D721Med (cell line): ENCODE data around the gene ADAP1.
"Not testable (repeated sequence)": the region's sequence is repeated elsewhere in the genome, so short reads cannot be mapped to it uniquely, and the experiment has no call there.

Source experiments
- DNase-seq: peaks from one replicate; pipeline ENCODE4 v3.0.0; 2011; ENCODE audit warnings: low spot score; ENCODE audit not compliant: insufficient read length
- FAIRE-seq: peaks from 2 replicates; lab custom pipeline; 2011; peaks lifted over from hg19 to GRCh38; lab: Jason Lieb, UNC
- CTCF ChIP-seq: IDR thresholded peaks from 2 replicates; pipeline ENCODE4 v1.5.1; 2012; ENCODE audit warnings: mild to moderate bottlenecking, control low read depth; ENCODE audit not compliant: insufficient read depth; ENCODE audit errors: missing control alignments

The ADAP1 gene

DNA sequence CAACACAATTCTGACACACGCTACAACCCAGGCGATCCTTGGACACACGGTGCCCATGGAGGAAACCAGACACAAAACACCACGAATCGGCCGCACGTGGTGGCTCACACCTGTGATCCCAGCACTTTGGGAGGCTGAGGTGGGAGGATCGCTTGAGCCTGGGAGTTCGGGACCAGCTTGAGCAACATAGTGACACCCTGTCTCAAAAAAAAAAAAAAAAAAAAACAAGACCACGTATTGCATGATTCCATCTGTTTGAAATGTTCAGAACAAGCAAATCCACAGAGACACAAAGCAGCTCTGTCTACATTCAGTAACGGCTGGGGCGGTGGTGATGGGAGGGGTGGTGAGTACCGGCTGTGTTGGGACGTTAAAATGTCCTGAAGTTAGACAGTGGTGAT is 25.2 kb downstream of the ADAP1 start:
- TF ChIP-seq CTCF: no peak
- FAIRE-seq (no peak), DNase-seq (no peak)

DNA sequence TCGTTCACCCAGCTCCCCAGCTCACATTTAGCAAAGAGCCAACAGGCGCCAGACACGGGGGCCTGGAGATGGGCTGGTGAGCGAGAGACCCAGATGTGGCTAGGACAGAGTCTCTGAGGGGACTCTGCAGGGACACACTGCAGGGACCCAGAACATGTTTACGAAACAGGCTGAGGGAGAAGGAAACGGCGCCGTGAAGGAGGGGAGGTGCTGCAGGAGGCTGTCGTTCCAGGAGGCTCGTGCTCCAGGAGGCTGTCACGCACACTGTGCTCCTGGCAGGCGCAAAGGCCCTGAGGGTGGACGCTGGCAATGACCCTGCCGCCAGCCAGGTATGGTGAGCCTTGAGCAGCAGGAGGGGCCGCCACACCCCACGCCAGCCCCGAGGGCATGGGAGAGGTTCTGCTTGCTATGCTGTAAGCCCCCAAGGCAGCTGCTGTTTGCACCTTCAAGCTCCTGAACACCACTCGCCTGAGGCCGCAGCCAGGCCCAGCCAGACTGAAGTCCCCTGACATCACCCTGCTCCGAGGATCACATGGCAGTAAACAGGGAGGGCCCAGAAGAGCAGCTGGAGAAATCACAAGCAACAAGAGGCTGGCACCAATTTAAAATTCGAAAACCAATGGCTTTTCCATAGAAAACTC is 27.3 kb downstream of the ADAP1 start:
- no peak for TF ChIP-seq CTCF
- FAIRE-seq: no peak
- DNase-seq: no peak

DNA sequence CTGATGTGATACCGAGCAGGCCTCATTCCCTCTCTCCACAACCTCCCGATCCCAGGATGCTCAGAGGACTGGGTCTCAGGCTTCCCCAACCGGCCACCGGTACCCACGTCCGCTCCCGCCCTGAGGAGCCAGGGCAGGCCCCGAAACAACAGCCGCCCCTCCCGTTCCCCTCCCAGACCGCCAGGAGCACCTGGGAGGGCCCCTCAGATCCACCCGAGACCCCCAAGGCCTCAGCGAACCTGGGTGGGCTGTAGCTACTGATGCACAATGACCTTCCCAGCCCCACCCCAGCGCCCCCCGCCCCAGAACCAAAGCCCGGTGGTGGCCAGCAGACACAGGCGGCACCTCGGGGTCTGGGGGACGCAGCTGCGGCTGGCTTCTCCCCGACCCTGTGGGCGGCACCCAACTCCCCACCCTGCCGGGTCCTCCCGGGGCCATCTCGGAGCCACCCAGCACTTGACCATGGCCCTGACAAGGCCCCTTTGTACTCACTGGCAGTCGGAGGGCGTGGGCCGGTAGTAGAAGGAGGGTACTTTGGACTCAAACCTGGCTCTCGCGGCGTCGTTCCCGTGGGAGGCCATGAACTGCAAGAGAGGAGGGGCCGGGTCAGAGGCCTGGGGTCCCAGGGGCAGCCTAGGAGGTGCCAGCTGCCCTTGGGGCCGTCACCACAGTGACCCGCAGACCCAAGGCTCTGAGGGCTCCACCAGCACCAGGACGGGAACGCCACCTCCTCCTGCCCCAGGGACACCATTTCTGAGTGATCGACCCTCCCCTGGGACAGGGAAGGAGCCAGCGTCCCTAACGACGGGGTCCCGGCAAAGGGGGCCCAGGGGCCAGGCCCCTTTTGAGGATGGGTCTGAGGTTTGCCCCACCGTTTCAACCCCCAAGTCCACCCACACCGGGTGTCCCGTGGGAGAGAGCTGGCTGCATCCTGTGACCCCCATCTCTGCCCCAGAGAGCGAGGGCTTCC is 28.1 kb downstream of the ADAP1 start:
- DNase-seq (no peak), FAIRE-seq (no peak)
- no peak for TF ChIP-seq CTCF

DNA sequence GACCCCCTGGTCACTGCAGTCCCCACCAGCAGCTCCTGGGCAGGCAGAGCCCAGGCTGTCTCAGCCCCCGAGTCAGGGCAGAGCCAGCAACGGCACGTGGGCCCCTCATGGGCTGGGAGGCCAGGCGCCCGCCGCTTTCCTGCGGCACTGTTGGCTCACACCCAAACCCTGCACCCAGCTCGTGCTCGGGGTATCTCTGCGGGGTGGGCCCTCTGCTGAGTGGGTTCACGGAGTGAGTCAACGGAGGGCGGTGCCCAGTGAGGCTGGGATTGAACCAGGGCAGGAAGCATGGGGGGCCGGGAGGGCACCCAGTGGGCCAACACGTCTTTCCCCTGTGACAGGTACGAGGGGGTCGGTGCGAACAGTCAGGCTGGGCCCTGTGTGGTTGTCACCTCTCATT is 28.9 kb downstream of the ADAP1 start:
- FAIRE-seq (no peak), DNase-seq (no peak)
- no peak for TF ChIP-seq CTCF

- FAIRE-seq (no peak), DNase-seq (no peak)
- no peak for TF ChIP-seq CTCF
Observed at GRCh38 chr7:924541-925231, 29.8 kb downstream of the ADAP1 start.

GRCh38 chr7:924042-924441 is 30.4 kb downstream of the ADAP1 start:
- not testable (repeated sequence) for DNase-seq, FAIRE-seq

DNA sequence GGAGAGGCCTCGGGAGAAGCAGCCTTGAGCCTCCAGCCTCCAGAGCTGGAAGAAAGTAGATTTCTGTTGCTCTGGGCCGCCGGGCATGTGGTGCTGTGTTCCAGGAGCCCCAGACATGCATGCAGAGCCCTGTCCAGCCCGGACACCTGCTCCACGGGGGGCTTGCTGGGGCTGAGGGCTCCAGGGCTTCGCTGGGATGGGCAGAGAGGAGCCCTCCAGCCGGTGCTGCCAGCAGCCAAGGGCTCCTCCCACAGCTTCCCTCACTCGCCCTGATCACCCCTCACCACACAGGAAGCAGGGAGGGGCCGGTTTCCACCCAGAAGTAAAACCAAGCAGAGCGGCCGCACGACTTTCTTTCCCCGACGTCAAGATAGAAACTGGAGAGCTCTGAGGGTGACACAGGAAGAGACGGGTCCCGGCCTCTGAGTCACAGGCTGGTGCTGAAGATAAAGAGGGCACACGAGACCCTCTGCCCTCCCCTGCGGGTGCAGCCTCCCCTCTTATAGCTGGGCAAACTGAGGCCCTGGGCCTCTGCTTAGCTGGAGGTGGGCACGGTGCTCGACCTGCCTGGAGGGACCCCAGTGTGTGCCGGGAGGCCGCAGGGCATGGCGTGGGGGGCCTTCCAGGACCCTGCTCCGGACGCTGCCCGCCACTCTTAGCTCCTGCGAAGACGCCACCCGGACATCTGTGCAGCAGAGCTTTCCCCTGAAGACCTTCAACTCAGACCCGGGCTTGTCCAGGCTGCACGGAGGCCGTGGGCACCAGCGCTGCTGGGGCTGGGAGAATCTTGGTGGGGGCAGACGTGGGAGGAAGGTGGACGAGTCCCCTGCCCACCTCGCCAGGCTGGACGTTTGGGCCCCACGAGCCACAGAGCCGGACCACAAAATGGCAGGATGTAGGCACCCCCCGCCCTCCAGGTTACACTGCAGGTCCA is 31.1 kb downstream of the ADAP1 start:
- no peak for TF ChIP-seq CTCF
- FAIRE-seq (no peak), DNase-seq (no peak)
